Embryonic facial prominence (tissue), 1 donor: ENCODE data around the gene MAML3.

Experiments used
- DNase-seq: peaks from one replicate; pipeline ENCODE4 v3.0.0-alpha.2; 2016; ENCODE audit errors: extremely low spot score

Gene MAML3

GRCh38 chr4:140153718-140154571, at the start of gene MAML3:
MAML3 (minus strand) TSS chr4:140154184; CDS start chr4:140153327, 857 bp downstream.
- peak; percentile 95 for DNase-seq

GRCh38 chr4:140198942-140199341, 45.0 kb upstream of the MAML3 start:
- no peak for DNase-seq

- no peak for DNase-seq
Observed at GRCh38 chr4:140195806-140196205, 41.8 kb upstream of the MAML3 start.

GRCh38 chr4:140189805-140190204, 35.8 kb upstream of the MAML3 start:
- no peak for DNase-seq

- DNase-seq = no peak
Observed at GRCh38 chr4:140188975-140189374, 35.0 kb upstream of the MAML3 start.

GRCh38 chr4:140187316-140187695, 33.3 kb upstream of the MAML3 start:
- DNase-seq = no peak

GRCh38 chr4:140186651-140187315, 32.8 kb upstream of the MAML3 start:
- DNase-seq = no peak

- DNase-seq = no peak
Observed at GRCh38 chr4:140186082-140186438, 32.1 kb upstream of the MAML3 start.

- DNase-seq = no peak
Observed at GRCh38 chr4:140185412-140186081, 31.6 kb upstream of the MAML3 start.

- DNase-seq = no peak
Observed at GRCh38 chr4:140183270-140183669, 29.3 kb upstream of the MAML3 start.

- DNase-seq = no peak
Observed at GRCh38 chr4:140180577-140180976, 26.6 kb upstream of the MAML3 start.

- no peak for DNase-seq
Observed at GRCh38 chr4:140176735-140177134, 22.8 kb upstream of the MAML3 start.

- no peak for DNase-seq
Observed at GRCh38 chr4:140174543-140174942, 20.6 kb upstream of the MAML3 start.

GRCh38 chr4:140172960-140173359, 19.0 kb upstream of the MAML3 start:
- no peak for DNase-seq

GRCh38 chr4:140170299-140170698, 16.3 kb upstream of the MAML3 start:
- DNase-seq = no peak

- no peak for DNase-seq
Observed at GRCh38 chr4:140168936-140169335, 15.0 kb upstream of the MAML3 start.

GRCh38 chr4:140168474-140168873, 14.5 kb upstream of the MAML3 start:
- no peak for DNase-seq

GRCh38 chr4:140163029-140163810, 9.2 kb upstream of the MAML3 start:
- no peak for DNase-seq

GRCh38 chr4:140162596-140162995, 8.6 kb upstream of the MAML3 start:
- DNase-seq = no peak

- no peak for DNase-seq
Observed at GRCh38 chr4:140158365-140159030, 4.5 kb upstream of the MAML3 start.

GRCh38 chr4:140157341-140157740, 3.4 kb upstream of the MAML3 start:
- no peak for DNase-seq
